ENCODE data around the gene PPID.
"Not testable (repeated sequence)": the region's sequence is repeated elsewhere in the genome, so short reads cannot be mapped to it uniquely, and the experiment has no call there.

The PPID gene

DNA sequence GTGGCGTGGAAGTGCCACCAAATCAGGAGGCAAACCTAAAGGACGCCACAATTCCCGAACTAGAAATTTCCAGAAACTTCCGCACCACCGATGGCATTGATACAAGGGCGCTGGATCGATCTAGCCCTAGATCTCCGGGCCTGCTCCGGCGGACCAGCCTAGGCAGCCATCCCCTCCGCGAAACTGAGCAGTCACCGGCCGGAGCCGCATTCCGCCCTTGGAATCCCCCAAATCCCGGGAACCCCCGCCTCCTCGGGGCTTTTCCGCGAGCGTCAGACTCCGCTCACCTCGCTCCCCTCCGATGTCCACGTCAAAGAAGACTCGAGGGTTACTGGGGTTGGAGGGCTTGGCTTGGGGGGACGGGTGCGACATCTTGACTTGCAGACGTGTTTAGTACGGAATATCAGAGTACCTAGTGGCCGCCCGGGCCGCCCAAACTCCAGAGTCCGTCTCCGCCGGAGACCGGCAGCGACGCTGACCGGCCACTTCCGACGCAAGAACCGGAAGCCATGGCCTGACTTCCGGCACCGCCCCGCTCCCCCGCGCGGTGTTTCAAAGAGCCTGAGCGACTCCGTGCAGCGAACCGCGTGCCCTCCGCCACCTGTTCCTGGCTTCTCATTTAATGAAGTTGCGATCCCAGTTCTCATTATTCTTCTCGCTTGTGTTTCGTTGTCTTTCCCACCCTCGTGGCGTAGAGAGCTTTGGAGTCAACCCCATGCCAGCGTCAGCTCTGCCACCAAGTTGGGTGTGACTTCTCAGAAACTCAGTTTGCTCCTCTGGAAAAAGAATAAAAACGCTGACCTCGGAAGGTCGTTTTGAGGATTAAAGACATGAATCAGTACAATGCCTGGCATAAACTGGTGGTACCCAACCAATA lies at the start of gene PPID:
TSS of gene PPID (minus strand) at position 480 of the 877 bp plus-strand sequence. CDS start at position 372, 108 bp downstream.
- DNase-seq = peak; percentile 86

DNA sequence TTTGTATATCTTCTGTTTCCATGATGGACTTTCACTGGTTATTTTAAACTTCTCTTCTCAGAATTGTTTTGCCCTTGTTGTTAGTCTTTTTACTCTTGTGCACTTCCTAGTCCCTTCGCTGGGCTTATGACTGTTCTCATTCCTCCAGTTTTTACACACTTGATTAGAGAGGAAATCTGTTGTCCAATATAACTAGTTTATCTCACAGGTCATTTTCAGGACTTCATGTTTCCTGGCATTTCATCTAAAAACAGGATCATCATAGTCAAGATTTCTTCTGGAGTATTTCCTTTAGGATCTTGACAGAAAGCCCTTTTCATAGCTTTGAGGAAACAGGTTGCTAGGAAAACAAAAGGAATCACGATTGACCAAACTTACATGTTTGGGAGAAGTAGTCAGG lies 48.6 kb upstream of the PPID start:
- DNase-seq = no peak

- DNase-seq = no peak
These were observed 47.5 kb upstream of the PPID start for GRCh38 chr4:158770671-158771070.

DNA sequence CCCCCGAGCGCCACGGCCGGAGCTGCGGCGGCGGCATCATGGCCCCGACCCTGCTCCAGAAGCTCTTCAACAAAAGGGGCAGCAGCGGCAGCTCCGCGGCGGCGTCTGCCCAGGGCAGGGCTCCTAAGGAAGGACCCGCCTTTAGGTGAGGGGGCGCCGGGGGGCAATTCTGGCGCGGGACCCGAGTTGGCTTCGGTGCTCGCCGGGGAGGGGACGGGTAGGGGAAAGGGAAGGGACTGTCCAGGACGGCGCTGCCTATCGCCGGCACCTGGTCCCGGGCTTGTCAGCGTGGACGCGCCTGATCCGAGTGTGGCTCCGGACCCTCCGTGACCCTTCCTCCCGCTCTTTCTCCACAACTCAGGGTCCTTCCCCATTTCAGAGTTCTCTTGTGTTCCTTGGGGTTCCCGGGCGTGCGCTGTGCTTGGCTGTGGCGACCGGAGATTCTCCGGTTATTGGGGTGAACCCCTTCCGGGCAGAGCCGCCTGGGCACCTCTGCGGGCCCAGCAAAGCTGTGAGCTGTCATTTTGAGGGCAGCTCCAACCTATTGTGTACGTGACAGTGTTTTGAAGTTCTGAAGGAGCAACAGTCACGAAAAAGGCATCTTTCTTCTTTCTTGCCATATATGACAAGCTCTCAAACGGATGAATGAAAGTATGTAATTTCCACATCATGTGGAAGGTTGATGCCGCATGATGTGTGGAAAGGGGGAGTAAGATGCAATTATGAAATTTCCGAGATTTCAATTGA lies 46.2 kb upstream of the PPID start:
- no peak for DNase-seq

GRCh38 chr4:158768555-158769174 lies 45.5 kb upstream of the PPID start, which contains the start of gene FNIP2:
TSS of gene FNIP2 (plus strand) at chr4:158769026. CDS start at chr4:158769213, 187 bp downstream.
- peak; percentile 86 for DNase-seq

GRCh38 chr4:158767451-158767850 lies 44.3 kb upstream of the PPID start:
- no peak for DNase-seq

DNA sequence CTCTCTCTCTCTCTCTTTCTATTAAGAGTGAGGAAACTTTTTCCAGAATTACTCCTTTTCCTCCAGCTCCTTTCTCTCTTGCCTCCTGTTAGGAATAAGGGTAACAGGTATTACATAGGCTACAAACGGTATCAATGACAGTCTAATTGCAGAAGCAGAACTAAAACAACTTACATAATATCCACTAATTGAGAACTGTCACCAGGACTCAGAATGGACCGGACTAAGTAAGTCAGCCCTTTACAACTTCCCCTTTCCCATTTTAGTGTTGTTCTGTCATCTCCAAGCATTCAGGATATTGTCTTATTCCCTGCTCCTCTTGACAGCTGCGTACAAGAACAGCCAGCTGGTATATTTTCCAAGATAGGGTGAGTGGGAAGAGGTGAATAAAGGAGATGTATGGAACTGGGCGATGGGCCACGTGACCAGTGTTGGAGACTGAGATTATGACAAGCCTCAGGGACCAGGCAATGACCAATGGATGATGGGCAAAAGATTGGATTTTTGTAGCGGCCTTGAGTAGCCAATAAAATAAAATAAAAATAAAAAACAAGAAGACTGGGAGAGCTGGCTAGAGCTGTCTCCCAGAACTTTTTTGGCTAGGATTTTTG lies 43.3 kb upstream of the PPID start:
- DNase-seq = no peak

DNA sequence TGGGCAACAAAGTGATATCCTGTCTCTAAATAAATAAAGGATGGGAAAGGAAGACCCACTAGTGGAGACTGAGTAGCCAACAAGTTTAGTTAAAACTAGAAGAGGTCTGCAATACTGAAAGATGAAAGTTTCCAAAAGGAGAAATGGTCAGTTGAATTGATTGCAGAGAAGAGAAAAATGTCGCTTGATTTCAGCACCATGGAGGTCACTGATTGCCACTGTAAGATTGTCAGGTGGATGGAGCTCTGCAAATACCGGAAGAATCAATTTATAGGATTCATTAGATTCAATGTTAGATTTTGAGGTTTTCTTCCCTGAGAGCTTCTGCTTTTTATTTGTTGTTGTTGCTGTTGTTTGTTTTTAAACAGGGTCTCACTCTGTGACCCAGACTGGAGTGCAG lies 40.3 kb upstream of the PPID start:
- no peak for DNase-seq

DNA sequence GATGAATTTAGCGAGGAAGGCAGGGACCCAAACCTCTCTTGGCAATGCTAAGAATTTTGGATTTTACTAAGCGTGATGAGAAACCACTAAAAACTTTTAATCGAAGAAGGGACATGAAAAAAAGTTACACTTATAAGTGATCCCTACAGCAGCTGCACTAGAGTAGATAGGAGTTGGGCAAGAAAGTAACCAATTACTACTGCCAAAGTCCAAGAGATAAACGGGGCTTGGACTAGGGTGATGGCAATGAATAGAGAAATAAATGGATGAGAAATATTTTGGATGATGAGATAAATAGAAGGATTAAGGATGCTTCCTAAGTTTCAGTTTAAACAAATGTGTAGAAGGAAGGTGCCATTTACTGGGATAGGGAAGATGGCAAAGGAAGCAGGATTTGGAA lies 39.4 kb upstream of the PPID start:
- no peak for DNase-seq

DNA sequence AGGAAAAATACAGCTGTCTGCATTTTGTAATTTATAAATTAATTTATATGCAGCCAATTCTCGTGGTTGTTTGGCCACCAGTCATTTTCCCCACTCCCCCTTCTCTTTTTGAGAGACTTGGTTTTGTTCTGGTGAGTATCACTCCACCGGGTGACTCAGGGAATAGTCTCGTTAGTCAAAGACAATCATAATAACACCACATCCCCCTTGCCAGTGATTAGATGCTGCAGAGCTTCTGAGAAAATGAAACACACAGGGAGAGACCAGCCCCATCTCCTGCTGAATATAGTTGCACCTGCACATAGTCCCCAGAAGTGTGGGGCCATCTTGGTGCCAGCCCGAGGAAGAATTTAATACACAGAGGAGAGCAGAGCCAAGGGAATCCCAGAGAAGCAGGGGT lies 37.7 kb upstream of the PPID start:
- DNase-seq = no peak

DNA sequence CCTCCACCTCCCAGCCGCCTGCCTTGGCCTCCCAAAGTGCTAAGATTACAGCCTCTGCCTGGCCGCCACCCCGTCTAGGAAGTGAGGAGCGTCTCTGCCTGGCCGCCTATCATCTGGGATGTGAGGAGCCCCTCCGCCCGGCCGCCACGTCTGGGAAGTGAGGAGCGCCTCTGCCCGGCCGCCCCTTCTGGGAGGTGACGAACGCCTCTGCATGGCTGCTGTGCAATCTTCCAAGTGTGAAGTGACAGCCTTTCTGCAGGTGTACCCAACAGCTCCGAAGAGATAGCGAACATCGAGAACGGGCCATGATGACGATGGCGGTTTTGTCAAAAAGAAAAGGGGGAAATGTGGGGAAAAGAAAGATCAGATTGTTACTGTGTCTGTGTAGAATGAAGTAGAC lies 36.3 kb upstream of the PPID start:
- not testable (repeated sequence) for DNase-seq

- DNase-seq = no peak
These were observed 35.5 kb upstream of the PPID start for GRCh38 chr4:158758703-158759102.

DNA sequence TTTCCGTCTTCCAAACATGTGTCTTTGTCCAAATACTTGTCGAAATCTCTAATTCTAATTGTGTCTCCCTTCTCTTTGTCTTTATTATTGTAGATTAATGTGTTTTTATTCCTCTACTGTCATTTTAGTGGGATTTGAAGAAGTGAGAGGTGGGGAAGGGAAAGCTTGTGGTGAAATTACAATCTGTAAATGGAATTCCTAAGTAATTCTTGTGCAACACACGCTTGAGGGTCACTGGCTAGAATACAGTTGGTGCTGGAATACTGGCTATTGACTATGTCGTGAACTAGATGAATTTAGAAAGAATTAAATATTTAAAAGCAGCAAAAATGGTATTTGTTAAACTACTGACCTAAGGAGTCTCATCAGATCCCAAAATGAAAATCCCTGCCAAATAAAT lies 34.9 kb upstream of the PPID start:
- DNase-seq = no peak

- DNase-seq = no peak
These were observed 33.4 kb upstream of the PPID start for GRCh38 chr4:158756588-158756987.

GRCh38 chr4:158755819-158756218 lies 32.6 kb upstream of the PPID start:
- DNase-seq = not testable (repeated sequence)

GRCh38 chr4:158754385-158755180 lies 31.4 kb upstream of the PPID start:
- DNase-seq = no peak

DNA sequence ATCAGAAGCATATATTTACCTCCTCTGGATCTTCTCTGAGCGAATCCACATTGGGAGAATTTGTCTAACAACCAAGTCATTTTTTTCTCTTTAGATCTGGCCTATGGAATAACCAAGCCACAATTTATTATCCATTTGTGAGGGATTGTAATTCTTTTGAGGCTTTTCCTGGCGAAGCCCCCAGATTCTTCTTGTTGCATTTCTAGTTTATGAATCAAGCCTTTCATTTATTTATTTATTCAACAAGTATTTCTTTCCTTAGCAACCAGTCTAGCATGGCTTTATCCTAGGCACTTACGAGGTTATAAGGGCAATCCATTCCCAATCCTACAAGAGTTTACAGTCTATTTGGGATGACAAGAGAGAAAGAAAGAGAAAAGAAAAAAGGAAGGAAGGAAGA lies 27.2 kb upstream of the PPID start:
- no peak for DNase-seq

GRCh38 chr4:158746537-158746936 lies 23.3 kb upstream of the PPID start:
- DNase-seq = not testable (repeated sequence)

DNA sequence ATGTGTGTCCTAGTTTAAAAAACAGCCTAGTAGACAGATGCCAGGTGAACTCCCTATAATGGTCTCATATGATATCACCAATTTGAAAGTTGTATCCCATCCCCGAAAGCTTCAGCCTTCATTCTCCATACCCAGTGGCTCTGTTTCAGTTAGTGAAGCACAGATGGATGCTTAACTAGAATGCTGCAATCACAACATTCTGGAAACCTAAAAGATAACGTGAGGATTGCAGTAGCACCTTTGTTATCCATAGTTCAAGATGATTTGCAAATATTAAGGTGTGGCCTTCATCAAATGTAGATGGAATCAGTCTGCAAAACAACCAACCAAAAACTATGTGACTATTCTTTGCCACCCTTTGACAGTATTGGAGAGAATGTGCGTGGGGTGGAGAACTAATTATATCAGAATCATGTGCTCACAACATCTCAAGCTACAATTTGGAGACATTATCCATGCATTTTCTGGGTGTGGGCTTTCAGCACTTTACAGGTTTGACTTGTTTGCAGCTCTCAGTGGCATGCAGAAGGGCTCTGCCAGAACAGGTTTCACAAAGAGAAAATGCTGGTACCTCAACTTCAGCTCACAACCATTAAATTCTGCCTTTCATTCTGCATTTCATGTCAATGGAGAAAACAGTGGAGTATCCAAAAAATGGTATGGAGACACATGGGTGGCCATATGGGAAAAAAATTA lies 18.3 kb upstream of the PPID start:
- DNase-seq = no peak

GRCh38 chr4:158739600-158739999 lies 16.4 kb upstream of the PPID start:
- DNase-seq = no peak

- no peak for DNase-seq
These were observed 15.7 kb upstream of the PPID start for GRCh38 chr4:158738866-158739265.

All from midbrain (tissue), 1 donor.